ENCODE measurements around the gene NKAIN2.
"Not testable (repeated sequence)": the region's sequence is repeated elsewhere in the genome, so short reads cannot be mapped to it uniquely, and the experiment has no call there.

The NKAIN2 gene

DNA sequence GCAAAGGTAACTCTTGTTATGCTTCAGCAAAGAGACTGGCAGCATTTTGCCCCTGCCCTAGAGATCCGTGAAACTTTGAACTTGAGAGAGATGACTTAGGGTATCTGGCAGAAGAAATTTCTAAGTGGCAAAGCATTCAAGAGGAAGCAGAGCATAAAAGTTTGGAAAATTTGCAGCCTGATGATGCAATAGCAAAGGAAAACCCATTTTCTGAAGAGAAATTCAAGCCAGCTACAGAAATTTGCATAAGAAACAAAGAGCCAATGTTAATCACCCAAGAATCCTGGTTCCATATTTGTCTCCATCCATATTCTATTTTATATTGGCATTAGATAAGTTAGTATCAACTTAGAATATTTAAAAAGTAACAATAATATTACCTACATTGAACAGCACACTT, 934.1 kb downstream of the NKAIN2 start:
- not testable (repeated sequence) for DNase-seq

DNA sequence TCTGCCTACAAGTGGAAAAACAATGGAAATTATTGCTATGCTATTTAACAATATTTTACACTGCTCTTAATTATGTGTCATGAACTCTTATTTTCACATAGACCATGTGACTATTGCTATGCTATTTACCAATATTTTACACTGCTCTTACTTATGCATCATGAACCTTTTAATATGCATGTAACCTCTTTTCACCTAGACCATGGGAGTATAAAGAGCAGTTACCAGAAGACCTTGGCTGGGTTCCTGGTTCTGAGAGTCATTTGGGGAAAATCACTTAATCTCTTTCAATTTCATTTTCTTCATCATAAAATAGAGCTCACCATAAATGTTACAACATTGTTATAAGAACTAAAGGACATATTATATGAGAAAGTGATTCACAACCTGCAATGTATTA, 934.8 kb downstream of the NKAIN2 start:
- DNase-seq, result no peak

DNA sequence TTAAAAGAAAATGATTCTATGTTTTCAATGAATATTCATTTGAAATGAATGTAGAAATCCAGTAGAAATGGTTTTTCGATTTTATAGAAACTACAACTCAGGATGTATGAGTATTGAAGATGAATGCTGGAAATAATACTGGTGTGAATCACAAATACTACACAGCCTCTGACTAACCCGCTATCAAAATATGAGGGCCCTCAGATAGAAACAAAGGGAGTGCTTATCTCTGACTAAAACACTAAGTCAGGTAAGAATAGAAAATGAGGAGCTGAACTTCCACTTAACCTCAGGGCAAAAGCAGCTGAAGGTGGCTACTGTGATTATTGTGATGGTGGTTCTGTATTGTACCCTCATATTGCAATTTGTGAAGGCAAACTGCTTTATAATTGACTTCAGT, 937.7 kb downstream of the NKAIN2 start:
- DNase-seq, result no peak

DNA sequence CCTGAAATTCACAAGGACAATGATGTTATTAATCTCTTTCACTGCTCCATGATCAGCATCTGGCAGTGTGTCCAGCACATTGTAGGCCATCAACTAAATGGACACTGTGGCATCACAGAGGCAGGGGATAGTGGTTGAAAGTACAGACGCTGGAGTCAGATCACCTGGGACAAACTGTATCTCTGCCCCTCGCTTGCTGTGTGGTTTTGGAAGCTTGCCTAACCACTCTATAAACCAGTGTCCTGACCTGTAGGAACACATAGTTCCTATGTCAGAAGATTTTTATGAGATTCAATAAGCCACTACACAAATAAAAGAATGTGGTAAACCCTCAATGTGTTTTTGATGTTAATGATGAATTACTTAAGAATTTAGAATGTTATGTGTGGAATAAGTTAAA, 939.3 kb downstream of the NKAIN2 start:
- DNase-seq, result no peak

DNA sequence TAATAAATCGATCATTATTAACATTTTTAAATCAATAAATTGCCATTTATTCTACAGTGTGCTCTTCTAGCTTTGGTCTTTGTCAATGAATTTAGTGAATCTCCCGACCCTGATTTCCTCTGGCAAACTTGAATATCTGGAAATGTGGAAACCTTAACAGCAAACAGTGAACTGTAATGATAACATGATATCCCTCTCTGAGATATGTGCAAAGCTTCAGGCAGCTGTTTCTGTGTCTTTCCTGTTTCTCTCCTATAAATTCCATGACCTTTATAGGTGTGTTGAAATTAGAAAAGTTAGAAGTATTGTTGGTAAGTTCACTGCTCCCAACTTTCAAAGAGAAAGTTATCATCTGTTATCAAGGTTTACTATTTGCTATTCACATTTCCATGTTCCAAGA, 939.8 kb downstream of the NKAIN2 start:
- DNase-seq, result no peak

DNA sequence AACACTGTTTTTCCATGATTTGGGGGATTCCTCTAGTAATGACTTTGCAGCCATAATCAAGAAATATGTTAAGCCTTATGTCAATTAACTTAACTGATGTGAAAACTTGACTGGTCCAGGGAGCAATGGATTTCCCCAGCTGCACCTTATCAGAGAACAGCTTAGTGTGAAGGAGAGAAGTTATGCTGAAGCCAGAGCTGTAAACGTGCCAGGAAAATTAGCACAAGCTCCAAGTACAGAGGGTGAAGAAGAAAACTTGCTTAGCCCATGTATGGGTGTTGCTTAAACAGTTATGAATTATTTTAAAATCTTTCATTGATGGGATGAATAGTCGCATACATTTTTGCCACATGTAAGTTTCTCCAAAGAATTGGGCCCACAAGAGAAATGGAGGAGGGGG, 943.7 kb downstream of the NKAIN2 start:
- no peak for DNase-seq

DNA sequence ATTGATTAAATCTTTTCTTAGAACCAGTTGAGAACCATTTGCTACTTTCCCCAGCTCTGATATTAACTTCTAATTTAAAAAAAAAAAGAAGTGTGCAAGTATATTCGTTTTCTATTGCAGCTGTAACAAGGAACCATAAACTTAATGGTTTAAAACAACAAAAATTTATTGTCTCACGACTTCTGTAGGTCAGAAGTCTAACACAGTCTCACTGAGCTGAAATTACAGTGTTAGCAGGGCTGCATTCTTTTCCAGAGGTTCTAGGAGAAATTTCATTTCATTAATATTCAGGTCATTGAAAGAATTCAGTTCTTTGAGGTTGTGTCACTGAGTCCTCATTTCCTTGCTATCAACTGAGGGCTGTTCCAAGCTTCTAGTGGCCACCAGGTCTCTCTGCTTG, 945.1 kb downstream of the NKAIN2 start:
- DNase-seq, result no peak

DNA sequence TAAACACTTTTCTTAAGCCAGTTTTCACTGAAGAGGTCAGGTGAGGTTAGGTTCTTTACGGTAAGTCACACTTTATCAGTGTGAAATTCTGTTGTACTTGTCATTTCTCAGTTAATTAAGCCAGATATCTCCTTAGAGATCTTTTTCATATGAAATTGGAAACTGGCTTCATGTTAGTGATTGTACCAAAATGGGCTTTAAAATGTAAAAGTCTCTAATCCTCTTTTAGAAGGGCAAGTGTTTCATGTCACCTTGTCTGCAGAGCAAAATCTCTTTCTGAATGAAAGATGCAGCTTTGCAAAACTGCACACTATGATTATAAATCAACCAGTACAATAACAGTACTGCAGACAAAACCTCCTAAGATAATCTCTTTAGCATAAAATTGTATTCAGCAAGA, 949.3 kb downstream of the NKAIN2 start:
- DNase-seq, result no peak

DNA sequence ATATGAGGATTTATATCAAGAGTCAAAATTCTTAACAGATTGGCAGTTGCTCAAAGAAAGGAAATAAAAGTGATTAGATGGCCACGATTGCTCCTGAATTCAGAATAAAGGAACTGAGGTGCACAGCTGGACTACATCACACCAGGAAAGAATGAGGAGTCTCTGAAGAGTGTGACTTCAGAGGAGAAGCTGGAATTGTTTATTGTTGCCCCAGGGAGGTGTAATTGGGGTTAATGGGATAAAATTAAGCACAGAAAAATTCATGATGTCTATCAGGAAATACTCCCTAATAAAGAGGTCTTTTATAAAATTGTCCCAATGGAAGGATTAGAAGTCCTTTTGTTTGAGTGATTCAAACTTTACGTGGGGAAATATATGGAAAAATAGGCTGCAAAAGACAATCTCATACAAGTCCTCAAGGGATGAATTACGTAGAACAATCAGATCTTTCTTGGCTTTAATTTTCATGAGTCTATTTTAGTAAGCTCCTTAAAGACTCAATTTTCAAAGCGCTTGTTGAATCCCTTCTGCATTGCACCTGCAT, 950.0 kb downstream of the NKAIN2 start:
- DNase-seq, result no peak

DNA sequence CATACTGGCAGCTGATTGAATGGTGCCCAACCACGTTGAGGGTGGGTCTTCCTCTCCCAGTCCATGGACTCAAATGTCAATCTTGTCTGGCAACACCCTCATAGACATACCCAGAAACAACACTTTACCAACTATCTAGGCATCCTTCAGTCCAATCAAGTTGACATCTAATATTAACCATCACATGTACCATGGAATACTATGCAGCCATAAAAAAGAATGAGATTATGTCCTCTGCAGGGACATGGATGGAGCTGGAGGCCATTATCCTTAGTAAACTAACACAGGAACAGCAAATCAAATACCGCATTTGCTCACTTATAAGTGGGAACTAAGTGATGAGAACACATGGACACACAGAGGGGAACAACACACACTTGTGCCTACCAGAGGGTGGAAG, 951.7 kb downstream of the NKAIN2 start:
- DNase-seq, result no peak

DNA sequence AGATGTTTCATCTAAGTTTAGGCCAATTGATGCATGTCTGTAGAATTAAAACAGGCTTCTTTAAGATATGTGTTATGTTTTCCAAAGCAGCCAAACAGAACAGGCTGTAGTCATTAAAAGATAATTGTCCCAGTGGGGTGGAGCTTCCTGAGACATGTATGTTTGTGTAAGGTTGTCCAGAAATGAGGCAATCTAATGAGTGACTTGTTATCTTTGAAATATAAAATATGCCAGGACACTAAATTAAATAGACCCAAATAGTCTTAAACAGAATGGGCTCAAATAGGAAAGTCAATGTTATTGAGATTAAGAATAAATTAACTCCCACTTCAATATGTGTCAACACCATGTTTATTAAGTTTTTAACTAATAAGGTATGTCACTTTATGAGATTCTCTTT, 953.9 kb downstream of the NKAIN2 start:
- no peak for DNase-seq

DNA sequence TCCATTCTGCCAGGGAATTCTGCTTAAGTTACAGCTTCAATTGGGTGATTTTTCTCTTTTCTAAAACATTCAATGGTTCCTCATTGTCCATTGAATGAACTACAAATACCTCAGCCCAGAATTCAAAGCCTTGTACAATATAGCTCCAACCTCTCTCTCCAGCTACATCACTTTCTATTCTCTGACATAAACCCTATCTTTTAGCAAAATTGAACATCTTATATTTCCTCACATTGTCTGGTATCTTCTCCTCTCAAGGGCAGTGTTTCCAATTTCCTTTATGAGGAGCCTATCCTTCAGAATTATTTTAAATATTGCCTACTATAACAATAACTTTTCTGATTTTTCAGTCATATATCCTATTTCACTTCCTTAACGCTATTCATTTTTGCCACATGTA, 955.0 kb downstream of the NKAIN2 start:
- DNase-seq, result no peak

DNA sequence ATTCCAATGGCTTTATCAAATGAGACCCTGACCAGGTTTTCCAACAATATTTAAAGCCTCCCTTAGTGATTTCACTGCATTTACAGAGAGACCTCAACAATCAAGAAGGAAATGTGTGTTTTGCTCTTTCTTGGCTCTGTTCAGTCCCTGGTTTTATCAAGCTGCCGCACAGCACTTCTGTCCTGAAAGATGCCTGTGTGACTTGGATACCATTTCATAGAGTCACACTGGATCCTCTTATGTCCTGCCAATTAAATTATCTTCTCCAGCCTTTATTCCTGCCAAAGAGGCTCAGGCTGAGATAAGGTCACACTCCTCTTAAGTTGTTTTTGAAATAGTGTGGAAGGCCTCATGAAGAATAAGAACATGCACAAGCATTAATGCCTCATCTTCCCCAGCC, 961.6 kb downstream of the NKAIN2 start:
- no peak for DNase-seq

DNA sequence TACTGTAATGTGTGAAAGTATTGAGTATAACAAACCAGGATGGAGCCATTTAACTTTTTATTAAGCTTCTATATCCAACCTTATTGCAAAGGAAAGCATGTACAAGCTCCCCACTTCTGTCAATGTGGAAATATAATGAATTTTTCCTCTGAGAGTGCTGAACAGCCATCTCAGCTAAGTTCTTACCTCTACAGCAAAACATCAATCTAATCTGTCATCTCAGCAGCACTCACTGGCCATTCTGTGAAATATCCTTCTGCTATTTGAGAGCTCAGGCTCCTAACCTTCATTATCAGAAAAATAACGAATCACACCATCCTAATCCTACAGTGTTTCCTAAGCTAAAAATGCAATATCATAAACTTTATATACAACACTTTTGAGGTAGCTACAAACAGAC, 964.6 kb downstream of the NKAIN2 start:
- DNase-seq, result no peak

DNA sequence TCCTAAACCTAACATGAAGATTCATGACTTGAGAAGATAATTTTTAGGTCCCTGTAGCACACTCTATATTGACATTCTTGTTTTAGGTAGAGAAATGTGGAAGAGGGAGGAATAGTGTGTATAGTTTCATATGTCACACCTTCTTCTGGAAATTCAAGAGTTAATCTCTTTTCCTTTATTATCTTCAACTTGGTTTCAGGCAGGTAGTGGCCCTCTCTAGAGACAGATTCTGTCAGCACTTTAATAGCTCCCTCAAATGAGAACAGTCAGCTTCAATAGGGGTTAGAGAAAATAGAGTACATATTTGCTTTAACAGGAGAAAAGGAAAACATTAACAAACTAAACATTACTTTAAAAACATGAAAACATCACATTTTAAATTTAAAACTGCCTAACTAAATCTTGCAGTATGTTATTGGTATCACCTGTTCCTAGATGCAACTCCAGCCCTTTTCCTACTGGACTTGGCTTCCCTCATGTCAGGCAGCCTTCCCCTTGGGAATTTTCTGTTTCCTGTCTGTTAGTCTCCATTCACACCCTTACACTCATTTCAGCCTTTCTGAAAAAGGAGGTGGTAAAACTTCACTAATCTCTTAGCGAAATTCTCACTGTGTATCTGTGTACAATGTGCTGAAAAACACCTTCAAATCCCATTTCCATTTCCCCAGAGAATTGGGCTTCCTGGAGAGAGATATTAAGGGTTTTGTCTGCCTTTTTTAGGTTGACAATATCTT, 966.3 kb downstream of the NKAIN2 start:
- DNase-seq, result no peak

DNA sequence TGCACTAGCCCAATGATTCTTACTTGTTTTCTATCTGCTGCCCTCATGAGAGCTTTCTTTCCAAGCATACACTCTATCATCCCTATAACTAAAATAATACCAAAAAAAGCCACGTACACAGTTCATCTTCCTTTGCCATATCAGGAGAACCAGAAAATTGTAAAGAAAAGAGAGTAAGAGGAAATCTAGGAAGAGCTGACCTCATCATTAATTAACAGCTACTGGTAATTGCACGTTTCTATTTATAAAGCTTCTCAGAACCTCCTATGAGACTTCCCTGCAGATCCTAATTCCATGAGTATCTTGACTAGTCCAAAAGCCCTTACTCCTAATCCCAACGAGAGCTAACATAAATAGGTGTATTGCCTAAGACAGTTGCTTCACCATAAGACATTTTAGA, 967.1 kb downstream of the NKAIN2 start:
- no peak for DNase-seq

DNA sequence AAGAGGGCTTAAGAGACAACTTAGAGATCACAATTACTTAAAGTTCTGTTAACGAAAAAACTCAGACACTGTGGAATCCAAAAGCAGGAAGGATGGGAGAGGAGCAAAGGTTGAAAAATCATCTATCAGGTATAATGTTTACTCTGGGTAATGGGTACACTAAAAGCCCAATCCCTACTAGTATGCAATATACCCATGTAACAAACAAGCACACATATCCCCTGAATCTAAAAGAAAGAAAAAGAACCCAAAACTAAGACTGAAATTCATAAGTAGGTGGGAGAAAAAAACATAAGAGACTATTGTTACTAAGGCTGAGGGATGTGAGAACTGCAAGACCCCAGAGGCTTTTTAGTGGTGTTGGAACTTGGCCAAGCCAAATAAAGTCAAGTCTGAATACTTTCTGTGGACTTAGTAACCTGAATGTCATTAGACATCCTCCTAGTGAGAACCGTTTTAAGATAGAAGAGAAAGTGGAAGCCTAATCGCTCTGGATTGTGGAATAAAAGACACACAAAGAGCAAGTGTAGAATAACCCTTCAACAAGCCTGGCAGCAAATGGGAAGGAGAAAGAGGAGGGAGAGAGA, 969.2 kb downstream of the NKAIN2 start:
- DNase-seq, result no peak

DNA sequence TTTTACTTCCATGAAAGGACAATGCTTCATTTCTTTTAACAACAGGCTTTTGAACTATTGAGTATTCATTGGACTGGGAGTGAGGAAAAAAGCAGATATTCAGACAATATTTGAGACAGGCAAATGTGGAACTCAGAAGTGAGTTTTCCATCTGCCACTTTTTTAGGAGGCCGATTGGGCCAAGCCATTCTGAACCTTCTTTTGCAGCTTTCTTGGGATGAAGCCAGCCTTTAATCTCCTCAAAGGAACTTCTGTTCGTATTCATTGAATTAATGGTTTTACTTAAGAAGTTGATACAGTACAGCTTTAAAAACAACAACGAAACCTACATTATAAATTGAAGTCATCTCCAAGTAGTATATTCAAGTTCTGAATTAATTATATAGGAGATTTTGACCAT, 971.5 kb downstream of the NKAIN2 start:
- no peak for DNase-seq

DNA sequence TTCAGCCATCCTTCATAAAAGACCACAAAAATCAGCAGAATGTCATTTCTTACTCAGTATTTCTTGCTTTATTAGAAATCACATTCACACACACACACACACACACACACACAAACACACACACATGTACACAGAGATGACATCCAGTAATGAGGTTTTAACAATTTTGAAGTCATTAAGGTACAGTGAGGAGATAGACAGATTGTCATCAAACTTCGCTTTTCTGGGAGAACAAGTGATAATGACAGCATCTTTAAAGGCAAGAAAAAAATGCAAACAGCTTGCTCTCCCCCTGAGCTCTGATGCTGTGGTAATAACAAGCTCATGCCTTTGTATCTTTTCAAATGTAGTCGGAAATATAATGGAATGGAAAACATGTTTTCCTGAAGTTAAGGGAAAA, 974.2 kb downstream of the NKAIN2 start:
- DNase-seq, result no peak

DNA sequence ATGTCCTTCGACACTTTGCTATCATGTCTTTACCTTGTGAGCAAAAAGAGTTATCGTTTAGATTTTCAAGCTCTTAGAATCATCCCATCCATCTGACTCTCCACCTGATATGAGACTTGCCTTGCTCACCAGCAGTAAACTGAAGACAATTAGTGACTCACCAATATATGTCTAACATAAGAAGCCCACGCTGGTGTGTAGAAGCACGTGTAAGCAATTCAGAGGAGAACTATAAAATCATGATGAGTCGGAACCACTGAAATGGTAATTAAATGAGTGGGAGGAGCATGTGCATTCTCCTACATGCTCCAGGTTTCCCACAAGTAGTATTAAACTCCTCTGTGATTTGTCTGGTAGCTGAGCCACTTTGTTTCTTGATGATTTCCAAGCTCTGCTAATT, 977.0 kb downstream of the NKAIN2 start:
- DNase-seq, result no peak

DNA sequence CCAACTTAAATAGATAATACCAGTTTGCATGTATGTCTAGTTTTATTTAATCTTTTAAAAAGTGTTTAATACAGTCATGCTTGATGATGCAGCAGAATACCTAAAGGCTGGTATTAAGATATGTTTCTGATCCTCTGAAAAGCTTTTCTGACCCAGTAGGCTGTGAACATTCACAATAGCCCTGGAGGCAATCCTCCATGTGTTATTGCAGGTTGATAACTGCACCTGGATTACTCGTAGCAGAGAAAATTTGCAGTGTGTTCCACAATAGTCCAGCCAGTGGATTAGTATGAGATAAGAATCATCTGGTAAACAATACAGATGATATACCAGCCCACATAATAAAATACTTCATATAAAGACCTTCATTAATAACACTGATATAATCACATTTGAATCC, 979.7 kb downstream of the NKAIN2 start:
- DNase-seq, result no peak

DNA sequence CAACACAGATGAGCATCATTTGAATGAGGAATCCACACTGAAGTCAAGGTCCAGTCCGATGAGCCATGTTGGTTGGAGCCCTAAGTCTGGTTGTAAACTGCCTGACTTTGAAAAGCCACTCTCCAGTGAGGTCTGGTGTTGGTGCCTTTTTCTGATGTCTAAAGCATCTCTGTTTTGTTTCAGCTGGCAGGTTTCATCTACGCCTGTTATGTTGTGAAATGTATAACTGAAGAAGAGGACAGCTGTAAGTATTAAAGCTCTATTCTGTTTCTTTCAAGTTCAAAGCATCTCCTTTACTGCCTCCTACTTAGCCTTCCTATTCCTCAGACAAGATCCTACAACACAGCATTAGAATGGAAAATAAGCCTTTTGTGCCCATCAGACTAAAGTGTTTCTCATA, 987.5 kb downstream of the NKAIN2 start:
- no peak for DNase-seq

DNA sequence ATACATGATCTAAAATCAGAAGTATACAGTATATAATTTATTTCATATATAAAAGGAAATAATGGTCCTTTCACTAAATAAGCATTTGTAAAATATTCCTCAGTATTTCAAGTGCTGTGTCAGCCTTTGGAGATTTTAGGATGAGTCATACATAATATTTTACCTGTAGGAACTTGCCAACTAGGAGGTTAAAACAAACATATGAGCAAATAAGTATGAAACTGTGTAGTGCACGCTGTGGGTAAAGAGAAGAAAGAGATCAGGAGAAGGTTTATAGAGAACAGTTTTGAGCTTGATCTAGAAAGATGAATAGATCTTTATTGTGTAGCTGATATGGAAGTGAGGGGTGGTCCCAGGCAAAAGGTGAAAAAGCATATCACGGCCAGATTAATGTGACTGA, 988.7 kb downstream of the NKAIN2 start:
- no peak for DNase-seq

DNA sequence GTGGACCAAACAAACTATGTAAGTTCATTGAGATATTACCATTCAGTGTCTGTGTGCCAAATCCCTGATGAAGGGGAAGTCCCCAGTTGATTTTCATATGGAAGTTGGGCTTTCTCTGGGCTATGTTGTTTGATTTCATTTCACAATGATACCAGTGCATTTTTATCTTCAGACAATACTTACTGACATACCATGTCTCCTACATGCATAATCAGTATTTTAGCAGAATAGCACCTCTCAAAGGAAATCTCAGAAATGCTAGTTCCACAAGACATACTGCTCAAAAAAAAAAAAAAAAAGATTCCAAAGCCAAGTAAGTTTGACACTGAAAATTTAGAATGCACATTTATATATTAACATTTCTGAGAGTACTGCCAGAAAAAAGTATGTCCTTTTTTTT, 989.7 kb downstream of the NKAIN2 start:
- DNase-seq, result no peak

Measured in CD4-positive, alpha-beta T cell treated with Interleukin-12 subunit alpha and Interleukin-12 subunit beta, for 1 hour (primary cell).